SW480 (cell line): ENCODE results near the gene SBF2.
A peak's percentile ranks its signal among the peaks of the same experiment; 100 is the strongest.

Experiments
- DNase-seq: peaks from one replicate; pipeline ENCODE4 v3.0.0-alpha.2; 2016; ENCODE audit warnings: low spot score

The SBF2 gene

GRCh38 chr11:9806946-9807687, 486.9 kb downstream of the SBF2 start:
- no peak for DNase-seq

GRCh38 chr11:9804419-9804902, 489.6 kb downstream of the SBF2 start:
- no peak for DNase-seq

- no peak for DNase-seq
Observed at GRCh38 chr11:9803685-9804418, 490.2 kb downstream of the SBF2 start.

GRCh38 chr11:9802291-9802861, 491.6 kb downstream of the SBF2 start:
- peak; percentile 49 for DNase-seq

GRCh38 chr11:9799886-9800285, 494.1 kb downstream of the SBF2 start:
- no peak for DNase-seq

GRCh38 chr11:9797300-9797699, 496.7 kb downstream of the SBF2 start:
- DNase-seq: no peak

GRCh38 chr11:9796854-9797253, 497.2 kb downstream of the SBF2 start:
- DNase-seq: no peak

GRCh38 chr11:9796266-9796665, 497.8 kb downstream of the SBF2 start:
- no peak for DNase-seq

GRCh38 chr11:9790703-9791102, 503.3 kb downstream of the SBF2 start:
- DNase-seq: no peak

- no peak for DNase-seq
Observed at GRCh38 chr11:9789910-9790309, 504.1 kb downstream of the SBF2 start.

GRCh38 chr11:9787981-9788521, 506.0 kb downstream of the SBF2 start:
- no peak for DNase-seq

- DNase-seq: no peak
Observed at GRCh38 chr11:9787260-9787659, 506.8 kb downstream of the SBF2 start.

GRCh38 chr11:9784602-9785315, 509.3 kb downstream of the SBF2 start:
- DNase-seq: no peak

GRCh38 chr11:9783986-9784385, 510.0 kb downstream of the SBF2 start:
- DNase-seq: no peak

GRCh38 chr11:9780929-9781328, 513.1 kb downstream of the SBF2 start:
- no peak for DNase-seq

GRCh38 chr11:9777525-9777924, 516.5 kb downstream of the SBF2 start:
- DNase-seq: no peak

- no peak for DNase-seq
Observed at GRCh38 chr11:9777066-9777465, 517.0 kb downstream of the SBF2 start.

GRCh38 chr11:9776203-9776602, 517.8 kb downstream of the SBF2 start:
- no peak for DNase-seq

GRCh38 chr11:9775398-9775779, 518.6 kb downstream of the SBF2 start:
- no peak for DNase-seq

- no peak for DNase-seq
Observed at GRCh38 chr11:9774591-9775397, 519.2 kb downstream of the SBF2 start.

GRCh38 chr11:9774109-9774508, 519.9 kb downstream of the SBF2 start:
- DNase-seq: no peak
